HG03432 (cell line): Measurements from ENCODE around the gene CES3.
A peak's percentile ranks its signal among the peaks of the same experiment; 100 is the strongest.

Experiments used
- ATAC-seq: cut with Tn5 transposase; IDR thresholded peaks from one replicate; pipeline ENCODE4 v1.9.1; 2021; ENCODE audit warnings: mild to moderate bottlenecking, moderate library complexity; ENCODE audit not compliant: unreplicated experiment

The CES3 gene

GRCh38 chr16:66961065-66961744 is at the start of gene CES3:
Gene CES3, plus strand, starts transcription at chr16:66961266. Its CDS starts 42 bp downstream, at chr16:66961308.
- peak; percentile 76 for ATAC-seq

- ATAC-seq: no peak
Measured at GRCh38 chr16:66911801-66912200, 49.3 kb upstream of the CES3 start.

GRCh38 chr16:66913081-66913480 is 48.0 kb upstream of the CES3 start:
- no peak for ATAC-seq

- no peak for ATAC-seq
Measured at GRCh38 chr16:66913711-66914110, 47.4 kb upstream of the CES3 start.

GRCh38 chr16:66914541-66914940 is 46.5 kb upstream of the CES3 start:
- no peak for ATAC-seq

- no peak for ATAC-seq
Measured at GRCh38 chr16:66915041-66915440, 46.0 kb upstream of the CES3 start.

- ATAC-seq: no peak
Measured at GRCh38 chr16:66916518-66916917, 44.5 kb upstream of the CES3 start.

GRCh38 chr16:66917741-66918140 is 43.3 kb upstream of the CES3 start:
- ATAC-seq: no peak

- no peak for ATAC-seq
Measured at GRCh38 chr16:66918355-66918754, 42.7 kb upstream of the CES3 start.

- ATAC-seq: no peak
Measured at GRCh38 chr16:66918803-66919568, 42.1 kb upstream of the CES3 start, which contains the start of gene CDH16. Gene CDH16, minus strand, starts transcription at chr16:66918885. Its CDS starts 820 bp downstream, at chr16:66918065.

GRCh38 chr16:66919569-66920298 is 41.3 kb upstream of the CES3 start:
- ATAC-seq: no peak

GRCh38 chr16:66920299-66920590 is 40.8 kb upstream of the CES3 start:
- ATAC-seq: no peak

- ATAC-seq: no peak
Measured at GRCh38 chr16:66920924-66921680, 40.0 kb upstream of the CES3 start.

- ATAC-seq: no peak
Measured at GRCh38 chr16:66921729-66922450, 39.2 kb upstream of the CES3 start.

- no peak for ATAC-seq
Measured at GRCh38 chr16:66923247-66923731, 37.8 kb upstream of the CES3 start.

GRCh38 chr16:66923866-66924265 is 37.2 kb upstream of the CES3 start:
- no peak for ATAC-seq

- ATAC-seq: peak; percentile 43
Measured at GRCh38 chr16:66924527-66925321, 36.3 kb upstream of the CES3 start.

GRCh38 chr16:66925322-66925840 is 35.7 kb upstream of the CES3 start, which contains the start of gene RRAD:
Gene RRAD, minus strand, starts transcription at chr16:66925535. Its CDS starts 356 bp downstream, at chr16:66925179.
- peak; percentile 16 for ATAC-seq
